ENCODE data around the gene TXNDC8.
"Not testable (repeated sequence)": the region's sequence is repeated elsewhere in the genome, so short reads cannot be mapped to it uniquely, and the experiment has no call there.

TXNDC8 gene

DNA sequence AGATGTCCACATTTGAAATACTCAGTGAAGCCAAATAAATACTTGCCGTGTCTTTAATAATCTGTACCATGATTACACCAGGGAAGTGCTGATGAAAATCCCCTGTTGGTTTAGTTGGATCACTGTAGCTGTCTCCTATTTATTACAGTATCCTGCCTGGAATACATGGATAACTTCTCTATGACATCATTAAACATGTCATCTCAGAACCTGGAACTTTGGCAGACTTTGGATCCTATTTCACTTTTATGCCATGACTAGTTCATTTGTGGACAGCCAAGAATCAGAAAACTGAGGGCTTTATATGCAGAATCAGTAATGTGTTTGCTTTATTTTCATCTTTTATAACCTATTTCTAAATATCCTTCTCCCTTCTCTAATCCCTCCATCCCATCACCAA is at the start of gene TXNDC8:
Gene TXNDC8 (minus strand): TSS at position 137 of the 400 bp plus-strand sequence.
- DNase-seq: no peak

DNA sequence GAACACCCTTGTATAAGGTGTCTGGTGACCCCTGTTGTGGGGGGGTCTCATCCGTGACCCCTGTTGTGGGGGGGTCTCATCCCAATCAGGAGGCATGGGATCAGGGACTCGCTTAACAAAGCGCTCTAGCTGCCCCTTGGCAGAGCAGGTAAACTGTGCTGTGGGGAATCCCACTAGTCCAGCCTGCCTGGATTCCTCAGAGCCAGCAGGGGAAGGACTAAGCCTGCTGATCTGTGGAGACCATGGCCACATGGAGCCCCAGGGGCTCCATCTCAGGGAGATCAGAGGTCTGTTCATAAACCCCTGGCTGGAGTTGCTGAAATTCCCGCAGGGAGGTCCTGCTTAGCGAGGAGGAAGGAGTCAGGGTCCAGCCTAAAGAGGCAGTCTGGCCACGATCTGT is 45.8 kb upstream of the TXNDC8 start:
- no peak for DNase-seq

DNA sequence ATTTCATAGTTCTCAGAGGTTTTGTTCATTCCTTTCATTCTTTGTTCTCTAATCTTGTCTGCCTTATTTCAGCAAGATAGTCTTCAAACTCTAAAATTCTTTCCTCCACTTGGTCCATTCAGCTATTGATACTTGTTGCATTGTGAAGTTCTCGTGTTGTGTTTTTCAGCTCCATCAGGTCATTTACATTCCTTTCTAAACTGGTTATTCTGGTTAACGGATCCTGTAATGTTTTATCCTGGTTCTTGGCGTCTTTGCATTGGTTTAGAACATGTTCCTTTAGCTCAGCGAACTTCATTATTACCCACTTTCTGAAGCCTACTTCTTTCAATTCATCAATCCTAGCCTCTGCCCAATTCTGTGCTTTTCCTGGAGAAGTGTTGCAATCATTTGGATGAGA is 45.1 kb upstream of the TXNDC8 start:
- DNase-seq: no peak

DNA sequence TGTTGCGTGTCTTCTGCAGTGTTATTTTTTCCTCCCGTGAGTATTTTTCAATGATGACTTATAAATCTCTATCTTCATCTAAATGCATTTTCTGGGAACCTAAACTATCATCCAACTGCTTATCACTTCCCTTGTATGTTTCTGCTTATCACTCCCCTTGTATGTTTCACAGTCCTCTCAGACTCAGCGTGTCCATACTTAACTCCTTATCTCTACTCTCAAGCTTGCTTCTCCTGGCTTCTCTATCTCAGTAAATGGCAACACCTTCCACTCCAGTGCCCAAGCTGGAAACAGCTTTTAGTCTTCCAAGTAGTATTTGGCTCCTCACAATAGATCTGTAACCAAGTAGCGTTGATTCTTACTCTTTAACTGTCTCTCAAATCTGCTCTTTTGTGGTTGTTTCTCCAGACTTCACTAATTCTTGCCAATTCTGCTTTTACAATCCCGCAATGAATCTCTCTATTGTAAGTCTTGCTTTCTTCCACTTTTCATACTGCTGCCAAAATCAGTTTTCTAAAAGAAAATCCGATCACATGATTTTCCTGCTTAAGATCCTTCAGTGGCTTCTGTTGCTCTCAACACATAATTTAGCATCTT is 33.8 kb upstream of the TXNDC8 start:
- DNase-seq: no peak

DNA sequence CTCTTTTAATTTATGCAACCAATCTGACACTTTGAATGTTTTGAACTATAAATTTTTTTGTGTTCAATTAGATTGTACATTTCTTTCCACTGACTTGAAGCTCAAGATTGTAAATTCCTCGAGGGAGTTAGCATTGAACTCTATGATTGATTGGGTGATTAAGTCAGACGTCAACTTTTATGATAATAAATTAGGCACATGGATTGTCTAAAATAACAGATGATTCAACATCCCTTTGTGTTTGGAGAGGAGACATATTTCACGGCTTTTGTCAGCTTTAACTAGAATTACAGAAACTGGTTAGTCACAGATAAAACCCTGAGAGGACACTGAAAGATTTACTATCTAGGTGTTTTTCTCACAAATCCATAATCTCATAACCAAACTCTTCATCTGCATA is 32.7 kb upstream of the TXNDC8 start:
- DNase-seq: no peak

DNA sequence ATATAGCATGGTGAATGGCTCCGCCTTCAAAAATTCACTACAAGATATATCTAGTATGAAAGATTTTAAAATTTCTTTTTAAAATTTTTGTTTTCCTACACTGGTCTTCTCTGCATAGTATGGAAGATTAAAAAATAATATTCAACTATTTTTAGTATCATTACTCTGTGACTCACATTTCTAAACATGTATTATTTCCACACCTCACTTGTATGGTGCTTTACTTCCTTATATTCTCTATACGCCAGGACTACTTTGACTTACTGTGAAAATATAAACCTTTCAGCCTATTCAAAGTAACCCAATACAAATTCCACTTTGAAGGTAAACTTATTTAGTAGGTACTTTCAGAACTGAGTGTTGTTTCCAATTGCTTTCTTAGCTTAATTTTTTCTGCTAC is 26.8 kb upstream of the TXNDC8 start:
- no peak for DNase-seq

DNA sequence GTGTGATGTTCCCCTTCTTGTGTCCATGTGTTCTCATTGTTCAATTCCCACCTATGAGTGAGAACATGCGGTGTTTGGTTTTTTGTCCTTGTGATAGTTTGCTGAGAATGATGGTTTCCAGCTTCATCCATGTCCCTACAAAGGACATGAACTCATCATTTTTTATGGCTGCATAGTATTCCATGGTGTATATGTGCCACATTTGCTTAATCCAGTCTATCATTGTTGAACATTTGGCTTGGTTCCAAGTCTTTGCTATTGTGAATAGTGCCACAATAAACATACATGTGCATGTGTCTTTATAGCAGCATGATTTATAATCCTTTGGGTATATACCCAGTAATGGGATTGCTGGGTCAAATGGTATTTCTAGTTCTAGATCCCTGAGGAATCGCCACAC is 21.3 kb upstream of the TXNDC8 start:
- not testable (repeated sequence) for DNase-seq

DNA sequence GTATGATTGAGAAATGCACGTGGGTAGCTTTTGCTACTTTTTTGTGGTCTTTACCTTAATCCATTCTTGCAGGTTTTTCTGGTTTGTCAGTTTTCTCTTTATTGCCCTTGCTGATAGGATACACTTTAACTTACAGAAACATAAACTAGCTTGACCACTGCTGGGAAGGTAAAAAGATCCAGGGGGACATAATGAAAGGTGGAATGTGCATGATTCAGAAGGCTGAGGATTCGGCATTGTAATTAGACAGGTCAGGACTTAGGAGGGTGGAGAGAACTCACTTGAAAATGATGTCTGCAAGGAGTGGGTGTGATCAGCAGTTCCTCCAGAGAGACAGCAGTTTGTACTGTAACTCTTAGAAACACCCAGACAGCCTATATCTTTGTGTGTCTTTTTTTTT is 19.8 kb upstream of the TXNDC8 start:
- no peak for DNase-seq

DNA sequence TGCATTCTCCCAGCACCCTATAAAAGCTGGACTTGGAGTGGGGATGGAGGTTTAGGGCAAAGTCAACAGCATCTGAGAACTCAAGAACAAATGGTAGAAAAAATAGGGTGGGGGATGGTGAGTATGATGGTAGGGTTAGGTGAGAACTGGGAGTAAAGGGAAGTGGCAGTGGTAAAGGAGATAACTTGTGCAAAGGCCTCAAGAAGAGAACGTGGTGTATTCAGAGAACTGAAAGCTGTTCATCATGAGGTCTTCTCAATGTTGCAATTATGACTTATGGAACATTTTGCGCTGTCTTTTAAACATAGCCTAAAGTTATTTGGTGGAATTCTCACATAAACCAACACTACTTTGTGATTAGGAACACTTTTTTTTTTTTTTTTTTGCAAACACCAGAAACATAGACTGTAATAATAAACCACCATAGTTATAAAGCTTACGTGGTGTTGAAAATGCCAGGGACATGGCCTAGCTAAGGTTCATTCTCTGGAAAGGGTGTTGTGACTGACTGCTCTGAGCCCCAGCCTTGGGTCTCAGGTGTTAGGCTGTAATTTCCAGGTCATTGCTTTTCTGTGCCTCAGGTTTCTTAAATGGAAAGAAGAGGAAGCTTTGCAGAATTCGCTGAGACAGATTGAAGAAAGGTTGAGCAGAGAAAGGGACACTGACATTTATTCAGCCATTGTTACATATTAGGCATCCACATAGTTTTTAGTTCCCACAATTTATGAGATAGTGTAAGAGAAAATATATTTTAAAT is 19.2 kb upstream of the TXNDC8 start:
- DNase-seq: no peak

DNA sequence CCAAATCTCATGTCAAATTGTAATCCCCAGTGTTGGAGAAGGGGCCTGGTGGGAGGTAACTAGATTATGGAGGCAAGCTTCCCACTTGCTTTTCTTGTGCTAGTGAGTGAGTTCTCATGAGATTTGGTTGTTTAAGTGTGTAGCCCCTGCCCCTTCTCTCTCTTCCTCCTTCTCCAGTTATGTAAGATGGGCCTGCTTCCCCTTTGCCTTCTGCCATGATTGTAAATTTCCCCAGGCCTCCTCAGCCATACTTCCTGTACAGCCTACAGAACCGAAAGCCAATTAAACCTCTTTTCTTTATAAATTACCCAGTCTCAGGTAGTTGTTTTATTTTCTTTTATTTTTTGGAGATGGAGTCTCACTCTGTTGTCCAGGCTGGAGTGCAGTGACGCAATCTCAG is 18.2 kb upstream of the TXNDC8 start:
- DNase-seq: no peak

DNA sequence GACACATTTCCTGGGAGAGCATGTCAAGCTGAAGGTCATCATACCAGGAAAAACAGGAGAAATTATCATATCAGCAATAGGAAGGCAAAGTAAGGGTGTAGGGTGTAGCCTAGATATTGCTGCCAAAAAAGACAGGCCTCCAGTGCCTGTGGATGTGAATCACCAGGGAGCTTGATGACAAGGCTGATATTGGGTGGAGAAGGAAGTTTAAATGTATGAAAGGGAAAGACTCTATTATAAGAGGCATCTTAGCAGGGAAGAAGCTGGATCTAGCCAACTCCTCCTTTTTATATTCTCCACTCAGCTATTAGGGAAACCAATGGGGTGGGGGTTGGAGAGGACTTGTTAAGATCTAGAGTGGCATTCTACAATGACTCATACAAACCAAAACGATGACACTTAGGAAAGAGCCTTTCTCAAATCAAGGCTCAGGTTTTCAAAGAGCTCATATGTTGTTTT is 13.4 kb upstream of the TXNDC8 start:
- no peak for DNase-seq

DNA sequence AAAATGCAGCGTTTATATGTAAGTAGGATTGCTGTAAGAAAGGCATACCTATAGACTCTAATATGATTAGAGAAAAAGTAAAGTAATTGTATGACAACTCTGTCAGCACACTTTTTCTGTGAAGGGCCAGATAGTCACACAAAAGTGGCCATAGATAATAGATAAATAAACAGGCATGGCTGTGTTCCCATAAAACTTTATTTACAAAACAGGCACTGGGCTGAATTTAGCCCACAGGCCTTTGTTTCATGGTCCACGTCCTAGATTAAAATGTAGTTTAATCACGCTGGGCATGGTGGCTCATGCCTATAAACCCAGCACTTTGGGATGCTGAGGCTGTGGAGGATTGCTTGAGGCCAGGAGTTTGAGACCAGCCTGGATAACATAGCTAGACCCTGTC is 8.7 kb upstream of the TXNDC8 start:
- no peak for DNase-seq

DNA sequence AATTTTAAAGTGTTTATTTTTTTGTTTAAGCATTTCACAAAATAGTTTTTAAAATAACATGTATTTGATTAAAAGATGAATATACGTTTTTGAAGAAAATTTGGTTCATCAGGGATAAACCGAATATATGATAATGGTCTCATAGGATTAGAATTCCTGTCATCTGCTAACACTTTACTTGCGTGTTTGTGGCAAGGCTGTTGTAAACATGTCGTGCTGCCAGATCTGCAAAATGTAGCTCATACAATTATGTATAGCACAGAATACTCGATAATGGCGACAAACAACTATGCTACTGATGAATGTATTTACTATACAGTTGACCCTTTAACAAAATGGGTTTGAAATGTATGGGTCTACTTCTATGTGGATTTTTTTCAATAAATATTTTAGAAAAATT is 7.2 kb upstream of the TXNDC8 start:
- DNase-seq: no peak

DNA sequence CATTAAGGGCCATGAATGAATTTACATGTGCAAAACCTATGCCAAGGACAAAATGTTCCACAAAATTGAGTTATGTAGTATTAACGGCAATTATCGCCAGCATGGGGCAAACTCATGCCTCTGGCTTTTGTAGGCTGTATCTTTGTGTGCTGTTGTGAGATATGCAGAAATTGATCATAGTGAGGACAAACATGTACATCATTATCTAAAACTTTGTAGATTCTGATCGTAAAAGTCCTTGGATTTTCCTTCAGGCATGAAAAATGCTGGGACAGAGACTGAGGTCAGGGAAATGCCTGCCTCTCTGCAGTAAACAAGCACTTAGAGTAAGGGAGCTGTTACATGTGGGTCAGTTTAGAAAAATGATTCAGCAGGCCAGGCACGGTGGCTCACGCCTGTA is 5.9 kb upstream of the TXNDC8 start:
- DNase-seq: no peak

DNA sequence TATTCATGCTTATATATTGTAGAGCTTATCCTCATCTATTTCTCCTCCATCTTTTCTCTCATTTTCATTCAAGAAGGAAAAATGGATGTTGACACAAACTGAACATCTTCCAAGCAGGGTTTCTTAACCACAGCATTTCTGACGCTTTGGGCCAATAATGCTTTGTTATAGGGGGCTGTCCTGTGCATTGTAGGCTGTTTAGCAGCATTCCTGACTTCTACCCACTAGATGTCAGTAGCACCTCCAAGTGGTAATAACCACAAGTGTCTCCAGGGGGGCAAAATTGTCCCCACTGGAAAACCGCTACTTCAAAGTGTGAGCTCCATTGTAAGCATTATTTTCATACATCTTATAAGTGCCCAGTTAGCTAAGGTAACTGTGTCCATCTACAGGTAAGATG is 2.6 kb upstream of the TXNDC8 start:
- DNase-seq: no peak

DNA sequence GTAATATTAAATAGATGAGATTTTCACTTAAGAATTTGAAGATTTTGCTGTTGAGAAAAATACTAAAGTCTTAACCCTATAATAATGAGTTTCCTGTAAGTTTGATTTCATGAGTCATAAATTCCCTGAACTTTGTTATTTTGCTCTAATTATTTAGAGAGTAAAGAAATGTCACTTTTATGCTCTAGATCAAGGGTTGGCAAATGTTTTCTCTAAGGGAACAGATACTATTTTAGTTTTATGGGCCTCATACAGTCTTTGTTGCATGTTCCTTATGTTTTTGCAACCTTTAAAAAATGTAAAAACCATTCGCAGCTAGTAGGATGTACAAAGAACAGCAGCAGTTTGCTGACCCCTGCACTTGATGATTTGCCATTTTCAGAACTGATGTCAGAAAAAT is 480 bp upstream of the TXNDC8 start:
- no peak for DNase-seq

DNA sequence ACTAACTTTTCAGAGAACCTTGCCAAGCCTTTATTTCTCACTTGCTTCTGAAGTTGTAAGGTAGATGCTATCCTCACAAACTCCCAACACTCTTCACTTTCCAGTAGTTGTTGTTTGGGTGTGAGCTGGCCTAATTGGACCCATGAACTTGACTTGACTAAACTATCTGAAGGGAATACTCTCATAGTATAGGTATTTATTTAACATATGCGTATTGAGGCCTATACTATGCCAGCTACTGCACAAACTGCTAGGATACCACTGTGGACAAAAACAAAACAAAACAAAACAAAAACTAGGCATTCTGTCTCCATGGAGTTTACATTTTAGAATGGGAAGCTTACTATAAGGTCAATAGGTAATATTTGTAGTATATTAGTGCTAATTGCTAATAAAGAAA is 1.3 kb downstream of the TXNDC8 start:
- no peak for DNase-seq

DNA sequence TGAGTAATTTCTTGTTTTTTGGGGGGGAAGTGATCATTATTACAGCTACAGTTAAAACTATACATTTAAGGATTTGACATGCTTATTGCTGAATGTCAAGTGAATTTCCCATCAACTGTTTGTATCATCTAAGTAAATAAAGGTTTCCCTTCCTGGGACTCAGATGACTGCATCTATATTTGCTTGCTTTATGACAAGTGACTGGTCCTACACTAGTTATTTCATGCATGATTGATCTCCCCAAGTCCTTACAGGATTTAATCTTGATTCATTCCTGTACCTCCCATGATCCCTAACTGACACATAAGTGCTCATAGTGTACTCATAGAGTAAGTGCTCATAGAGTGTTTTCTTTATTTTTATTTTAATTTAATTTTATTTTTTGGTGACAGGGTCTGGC is 2.8 kb downstream of the TXNDC8 start:
- DNase-seq: no peak

DNA sequence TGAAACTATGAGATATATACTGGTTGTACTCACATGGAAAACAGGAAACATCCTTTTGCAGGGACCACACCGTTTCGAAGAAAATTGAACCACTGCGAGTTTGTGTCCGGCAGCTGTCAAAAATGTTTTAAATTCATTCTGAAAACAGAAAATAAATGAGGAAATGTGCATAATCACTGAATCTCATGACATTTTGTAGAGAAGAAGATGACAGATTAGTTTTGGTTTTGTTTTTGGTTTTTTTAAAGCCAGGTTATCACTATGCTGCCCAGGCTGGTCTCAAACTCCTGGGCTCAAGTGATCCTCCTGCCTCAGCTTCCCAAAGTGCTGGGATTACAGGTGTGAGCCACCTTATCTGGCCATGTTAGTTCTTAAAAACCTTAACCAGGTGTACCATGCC is 3.5 kb downstream of the TXNDC8 start:
- no peak for DNase-seq

DNA sequence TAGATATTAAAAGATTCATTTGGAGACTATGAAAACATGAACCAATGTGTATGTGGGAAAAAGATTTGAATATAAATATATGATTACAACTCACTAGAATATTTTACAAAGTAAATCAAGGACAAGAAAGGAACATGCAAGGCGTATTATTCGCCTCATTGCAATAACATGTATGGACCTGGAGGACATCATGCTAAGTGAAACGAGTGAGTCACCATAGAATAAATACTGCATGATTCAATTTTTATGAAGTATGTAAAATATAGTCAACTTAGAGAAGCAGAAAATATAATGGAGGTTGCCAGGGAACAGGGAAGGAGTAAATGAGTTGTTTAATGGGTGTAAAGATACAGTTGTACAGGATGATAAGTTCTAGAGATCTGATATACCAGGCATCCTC is 4.9 kb downstream of the TXNDC8 start:
- DNase-seq: no peak

DNA sequence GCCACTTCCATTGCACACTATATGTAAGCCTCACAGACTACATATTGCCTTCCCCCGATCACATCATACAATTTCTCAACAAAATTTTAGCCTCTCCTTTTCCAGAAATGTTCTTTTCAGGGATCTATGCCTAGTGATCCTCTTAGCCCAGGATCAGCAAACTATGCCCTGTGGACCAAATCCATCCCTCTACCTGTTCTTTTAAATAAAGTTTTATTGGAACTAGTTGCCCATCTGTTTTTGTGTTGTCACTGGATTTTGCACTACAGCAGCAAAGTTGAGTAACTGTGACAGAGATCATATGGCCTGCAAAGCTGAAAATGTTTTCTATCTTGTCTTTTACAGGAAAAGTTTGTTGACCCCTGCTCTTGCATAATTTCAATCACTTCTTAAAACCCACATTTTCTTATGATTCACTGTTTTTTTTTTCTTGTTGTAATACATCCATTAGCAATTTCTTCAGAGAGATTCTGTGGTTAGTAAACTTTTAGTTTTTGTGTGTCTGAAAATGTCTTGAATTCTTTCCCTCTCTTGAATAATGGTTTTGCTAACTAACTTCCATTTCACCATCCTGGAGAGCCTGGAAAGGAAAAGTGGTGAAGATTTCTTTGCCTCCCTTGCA is 7.1 kb downstream of the TXNDC8 start:
- DNase-seq: no peak

DNA sequence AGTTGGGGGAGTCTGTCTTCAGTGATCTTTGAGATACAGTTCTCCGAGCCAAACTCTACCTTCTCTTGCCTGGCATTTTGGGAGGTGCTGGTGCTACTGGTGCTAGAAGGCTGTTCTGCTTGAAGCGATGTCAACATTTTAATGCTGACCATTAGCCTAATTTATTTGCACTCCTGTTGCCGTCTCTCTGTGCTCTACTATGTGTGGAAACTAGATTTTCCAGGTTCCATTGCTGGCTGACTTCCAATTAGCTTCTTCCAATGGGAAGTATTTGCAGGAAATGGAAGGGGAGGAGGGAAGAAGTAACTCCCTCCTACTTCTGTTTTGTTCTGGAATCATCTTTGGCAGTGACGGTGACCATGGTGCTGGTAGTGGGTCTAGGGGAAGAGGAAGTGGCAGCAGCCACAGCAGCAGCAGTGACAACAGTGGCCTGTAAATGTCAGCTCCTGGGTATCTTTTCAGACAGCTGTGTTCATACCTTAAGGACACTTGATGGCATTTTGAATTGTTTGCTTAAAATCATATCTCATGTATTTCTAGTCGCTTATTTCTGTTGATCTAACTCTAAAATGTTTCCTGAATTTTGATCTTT is 7.9 kb downstream of the TXNDC8 start:
- no peak for DNase-seq

DNA sequence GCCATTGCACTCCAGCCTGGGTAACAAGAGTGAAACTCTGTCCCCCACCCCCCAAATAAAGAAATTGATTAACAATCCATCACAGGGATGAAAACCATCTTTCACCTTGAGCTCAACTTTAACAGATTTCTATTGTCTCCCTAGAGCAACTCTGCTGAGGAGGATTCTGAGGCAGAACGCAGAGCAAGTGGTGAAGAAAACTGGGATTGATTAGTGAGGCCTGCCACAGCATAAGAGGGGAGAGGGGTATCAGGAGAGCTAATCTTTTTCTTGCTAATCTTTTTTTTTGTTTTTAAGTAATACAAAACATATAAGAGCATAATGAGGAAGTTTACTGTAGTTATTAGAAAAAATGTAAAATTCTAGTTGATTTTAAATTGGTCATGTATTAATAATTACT is 8.9 kb downstream of the TXNDC8 start:
- DNase-seq: no peak

DNA sequence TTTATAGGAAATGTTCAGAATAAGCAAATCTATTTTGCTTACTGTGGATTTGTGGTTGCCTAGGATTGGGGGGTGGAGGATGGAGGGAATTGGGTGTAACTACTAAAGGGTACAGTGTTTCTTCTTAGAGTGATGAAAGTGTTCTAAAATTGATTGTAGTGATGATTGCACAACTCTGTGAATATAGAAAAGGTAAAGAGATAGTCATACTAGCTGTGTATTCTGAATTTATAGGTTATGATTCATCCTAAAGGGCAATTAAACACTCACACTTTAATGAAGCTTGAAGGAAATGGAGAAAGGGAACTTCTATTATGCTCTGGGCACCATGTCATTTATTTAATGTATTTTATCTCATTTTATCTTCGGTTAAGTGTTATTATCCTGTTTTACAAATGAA is 9.9 kb downstream of the TXNDC8 start:
- no peak for DNase-seq
